Aorta (tissue), 5 donors: ENCODE results near the gene CLIC3. TPM values are rescaled to one million over a fixed set of nuclear protein-coding genes. Genes with fewer than 3 reads are reported as not detected.

Experiments
- ATAC-seq: fragments of 200-7000 bp; cut with Tn5 transposase; one replicate; pipeline ENCODE4 v1.9.1; 2022; ENCODE audit warnings: moderate library complexity; ENCODE audit not compliant: low FRiP score
- DNase-seq, 2 donors: peaks; one replicate each; pipeline ENCODE4 v3.0.0-alpha.2; 2020
- H3K27ac ChIP-seq, 2 donors: one replicate each; pipeline ENCODE4 v1.5.1; 2013; ENCODE audit warnings: low read length in 2 of 2, mild to moderate bottlenecking in 2 of 2, moderate library complexity in 2 of 2, control low read depth in 1 of 2, inconsistent platforms in 1 of 2, low read depth in 1 of 2
- H3K27me3 ChIP-seq, 2 donors: one replicate each; pipeline ENCODE4 v1.6.1; 2013; ENCODE audit warnings: control low read depth in 1 of 2, low read length in 1 of 2, mild to moderate bottlenecking in 1 of 2, moderate library complexity in 1 of 2; ENCODE audit not compliant: insufficient read depth in 2 of 2, control insufficient read depth in 1 of 2
- H3K36me3 ChIP-seq, 2 donors: one replicate each; pipeline ENCODE4 v1.6.1; 2013; ENCODE audit warnings: control low read depth in 1 of 2, low read length in 1 of 2, mild to moderate bottlenecking in 1 of 2; ENCODE audit not compliant: insufficient read depth in 2 of 2, control insufficient read depth in 1 of 2
- H3K4me1 ChIP-seq, 2 donors: one replicate each; pipeline ENCODE4 v1.6.1; 2013; ENCODE audit warnings: low read length in 2 of 2, control low read depth in 1 of 2, mild to moderate bottlenecking in 1 of 2, moderate library complexity in 1 of 2; ENCODE audit not compliant: insufficient read depth in 2 of 2, control insufficient read depth in 1 of 2
- H3K4me3 ChIP-seq, 2 donors: one replicate each; pipeline ENCODE4 v1.5.1; 2013; ENCODE audit warnings: low read length in 2 of 2, control low read depth in 1 of 2, mild to moderate bottlenecking in 1 of 2
- H3K9me3 ChIP-seq: one replicate; pipeline ENCODE4 v1.6.1; 2013; ENCODE audit warnings: mild to moderate bottlenecking, low read length; ENCODE audit not compliant: control insufficient read depth
- WGBS, 2 donors: extraction: QIAGEN DNeasy Blood & Tissue Kit; methylation state at CpG; one replicate each; pipeline ENCODE4 v1.1.7; 2013; 5-methylcytosine and 5-hydroxymethylcytosine counted together
- intact Hi-C, 2 donors: fragments of 100-400 bp; cut with DNase I; formaldehyde crosslinking; loops; one replicate each; pipeline versions ENCODE4 v1.14.2 to v1.15.0; 2022
- polyA plus RNA-seq, 2 donors: library from polyadenylated mRNA; stranded (reverse); fragments of 200-250 nt; gene quantifications; one replicate each; pipeline ENCODE4 v1.2.3, GENCODE V29; 2013
- total RNA-seq, 2 donors: library from RNA; stranded (reverse); fragmentation: NEBNext Ultra II Directional; extraction: Animal tissue kit (Norgen Biotek cat#: 25700); gene quantifications; one replicate each; pipeline ENCODE4 v1.2.1, GENCODE V29; 2021
- donor health status: healthy with polysubstance abuse.
- donor health status: Bipolar disorder and iron deficiency.
- donor health status: DM: no; HTN: no; CAD: no.
- donor health status: DM: no; HTN: no; CAD: no.
- donor health status: DM: yes; HTN: yes; CAD: no.

CLIC3 gene
- total and polyA plus RNA-seq, 4 donors, result 1.6 to 7.0 (median 5.3) TPM

GRCh38 chr9:137015540-137015930 is 19.2 kb upstream of the CLIC3 start:
- Histone ChIP-seq H3K36me3 (no peaks in the 10 kb centered on the region), H3K4me3 (no peak overlapping the region), H3K9me3 (no peaks in the 10 kb centered on the region), H3K4me1 (no peaks in the 10 kb centered on the region), H3K27me3 (no peaks in the 10 kb centered on the region), H3K27ac (no peak overlapping the region)
- ATAC-seq (no peak), DNase-seq (no peak)
- WGBS, 2 donors, result 95 to 98% methylated on average over 25 of the region's 25 CpGs
- intact Hi-C loops, result no loop called here

- Histone ChIP-seq H3K36me3 (no peaks in the 10 kb centered on the region), H3K27me3 (no peaks in the 10 kb centered on the region)
- WGBS, 2 donors, result 96% methylated on average over 36 of the region's 36 CpGs
These were observed 18.6 kb upstream of the CLIC3 start for GRCh38 chr9:137014776-137015539.

GRCh38 chr9:137014166-137014565 is 17.8 kb upstream of the CLIC3 start:
- no peaks in the 10 kb centered on the region for H3K4me1 ChIP-seq
- H3K27me3 ChIP-seq, result no peaks in the 10 kb centered on the region
- H3K4me3 ChIP-seq, result no peak overlapping the region
- intact Hi-C loops, result no loop called here
- H3K9me3 ChIP-seq, result no peaks in the 10 kb centered on the region
- H3K27ac ChIP-seq, result no peak overlapping the region
- H3K36me3 ChIP-seq, result no peaks in the 10 kb centered on the region
- ATAC-seq (no peak), DNase-seq (no peak)
- 91 to 92% methylated on average over 22 to 23 of the region's 23 CpGs for WGBS, 2 donors

More at GRCh38 chr9:137014776-137015539, 18.6 kb upstream of the CLIC3 start:
- no peaks in the 10 kb centered on the region for H3K9me3 ChIP-seq
- H3K4me1 ChIP-seq, result no peaks in the 10 kb centered on the region
- intact Hi-C loops, result no loop called here
- no peak overlapping the region for H3K27ac ChIP-seq
- no peak for ATAC-seq
- DNase-seq, result no peak
- H3K4me3 ChIP-seq, result no peak overlapping the region

GRCh38 chr9:137013571-137013940 is 17.2 kb upstream of the CLIC3 start:
- Histone ChIP-seq H3K4me1 (no peaks in the 10 kb centered on the region), H3K36me3 (no peaks in the 10 kb centered on the region), H3K27ac (no peak overlapping the region), H3K4me3 (no peak overlapping the region), H3K9me3 (no peaks in the 10 kb centered on the region), H3K27me3 (no peaks in the 10 kb centered on the region)
- no peak for DNase-seq
- intact Hi-C loops, result no loop called here
- ATAC-seq, result no peak
- 94 to 95% methylated on average over 20 of the region's 20 CpGs for WGBS, 2 donors

GRCh38 chr9:137012694-137013570 is 16.6 kb upstream of the CLIC3 start:
- Histone ChIP-seq H3K4me1 (no peaks in the 10 kb centered on the region), H3K4me3 (no peak overlapping the region), H3K9me3 (no peaks in the 10 kb centered on the region), H3K27me3 (no peaks in the 10 kb centered on the region), H3K27ac (no peak overlapping the region), H3K36me3 (no peaks in the 10 kb centered on the region)
- ATAC-seq (no peak), DNase-seq (no peak)
- intact Hi-C loops, result no loop called here
- WGBS, 2 donors, result 84 to 88% methylated on average over 51 to 67 of the region's 67 CpGs

- ATAC-seq, result no peak
These were observed 15.7 kb upstream of the CLIC3 start for GRCh38 chr9:137011907-137012675.

GRCh38 chr9:137011156-137011555 is 14.8 kb upstream of the CLIC3 start:
- intact Hi-C loops, result no loop called here
- DNase-seq, result no peak
- no peaks in the 10 kb centered on the region for H3K9me3 ChIP-seq
- 95 to 96% methylated on average over 24 of the region's 24 CpGs for WGBS, 2 donors
- no peak overlapping the region for H3K4me3 ChIP-seq
- H3K4me1 ChIP-seq, result no peaks in the 10 kb centered on the region
- ATAC-seq, result no peak
- no peaks in the 10 kb centered on the region for H3K27me3 ChIP-seq
- no peak overlapping the region for H3K27ac ChIP-seq
- no peaks in the 10 kb centered on the region for H3K36me3 ChIP-seq

More at GRCh38 chr9:137011907-137012675, 15.7 kb upstream of the CLIC3 start:
- Histone ChIP-seq H3K4me3 (no peak overlapping the region), H3K9me3 (no peaks in the 10 kb centered on the region), H3K27ac (no peak overlapping the region), H3K27me3 (no peaks in the 10 kb centered on the region), H3K36me3 (no peaks in the 10 kb centered on the region), H3K4me1 (no peaks in the 10 kb centered on the region)
- intact Hi-C loops, result no loop called here
- WGBS, 2 donors, result 93% methylated on average over 28 to 39 of the region's 39 CpGs
- DNase-seq, result no peak

- 94% methylated on average over 44 to 49 of the region's 49 CpGs for WGBS, 2 donors
- intact Hi-C loops, result no loop called here
- Histone ChIP-seq H3K27ac (no peak overlapping the region), H3K4me1 (no peaks in the 10 kb centered on the region), H3K9me3 (no peaks in the 10 kb centered on the region), H3K27me3 (no peaks in the 10 kb centered on the region), H3K36me3 (no peaks in the 10 kb centered on the region), H3K4me3 (no peak overlapping the region)
- no peak for DNase-seq
- no peak for ATAC-seq
These were observed 13.8 kb upstream of the CLIC3 start for GRCh38 chr9:137009938-137010732.
